HTR-8/SVneo (cell line): ENCODE measurements around the gene FGG.

Experiments used
- DNase-seq: peaks from one replicate; pipeline ENCODE4 v3.0.0; 2011; ENCODE audit warnings: low spot score, mixed read lengths; ENCODE audit not compliant: insufficient read length
- FAIRE-seq: peaks from 2 replicates; lab custom pipeline; 2011; peaks lifted over from hg19 to GRCh38; lab: Jason Lieb, UNC

FGG gene

DNA sequence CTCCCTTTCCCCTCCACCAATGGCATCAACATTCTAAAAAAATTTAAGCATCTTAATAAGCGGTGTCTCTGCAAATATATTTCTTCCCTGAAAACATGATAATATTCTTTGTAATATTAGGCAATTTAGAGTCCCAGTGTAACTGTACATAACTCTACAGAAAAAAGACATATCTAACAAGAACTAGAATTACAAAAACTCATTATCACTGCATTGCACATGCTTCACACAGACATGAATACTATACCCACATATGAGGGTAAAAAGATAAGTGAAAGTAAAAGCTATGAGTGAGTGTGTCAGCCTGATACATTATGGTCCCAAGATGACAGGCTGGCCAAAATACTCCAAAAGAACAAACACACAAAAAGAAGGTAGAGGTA lies 52.0 kb downstream of the FGG start:
- DNase-seq (no peak), FAIRE-seq (no peak)

DNA sequence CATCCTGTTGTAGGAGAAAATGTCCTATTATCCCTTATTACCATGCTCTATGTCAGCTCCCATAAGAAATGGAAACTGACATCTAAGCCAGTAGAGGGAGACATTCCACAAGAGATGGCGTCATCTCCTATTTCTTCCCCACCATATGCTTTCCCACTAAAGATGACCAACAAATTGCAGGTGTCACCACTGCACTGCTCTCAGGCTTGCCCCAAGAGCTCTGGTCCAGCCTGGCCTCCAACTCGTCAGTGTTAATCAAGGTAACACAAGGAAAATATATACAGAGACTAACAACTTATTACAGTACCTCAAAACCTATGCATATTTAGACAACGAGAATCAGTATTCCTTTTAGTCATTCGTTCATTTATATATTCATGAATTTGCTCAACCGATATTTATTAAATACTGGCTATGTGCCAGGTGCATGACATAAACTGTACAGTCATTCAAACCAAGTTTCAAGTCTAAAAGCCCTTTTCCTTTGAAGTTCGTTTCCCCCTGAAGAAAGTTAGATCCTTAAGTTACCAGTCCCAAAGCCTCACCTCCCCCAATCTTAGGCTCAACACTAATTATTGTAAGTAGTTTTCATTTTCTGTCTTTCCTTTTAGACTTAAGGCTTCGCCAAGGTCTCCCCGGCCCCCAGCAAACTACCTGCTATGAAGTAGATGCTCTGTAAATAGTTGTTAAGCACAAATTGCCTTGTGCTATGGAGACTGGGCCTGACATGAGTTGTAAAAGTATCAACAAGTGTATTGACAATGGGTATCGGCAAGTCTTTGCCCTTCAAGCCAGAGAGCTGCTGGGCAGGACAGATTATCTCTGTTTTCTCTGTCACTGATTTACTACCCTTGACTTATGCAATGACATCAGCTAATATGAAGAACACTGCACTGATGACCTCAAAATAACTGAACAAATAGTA lies 52.7 kb downstream of the FGG start:
- FAIRE-seq (no peak), DNase-seq (peak; percentile 36)

DNA sequence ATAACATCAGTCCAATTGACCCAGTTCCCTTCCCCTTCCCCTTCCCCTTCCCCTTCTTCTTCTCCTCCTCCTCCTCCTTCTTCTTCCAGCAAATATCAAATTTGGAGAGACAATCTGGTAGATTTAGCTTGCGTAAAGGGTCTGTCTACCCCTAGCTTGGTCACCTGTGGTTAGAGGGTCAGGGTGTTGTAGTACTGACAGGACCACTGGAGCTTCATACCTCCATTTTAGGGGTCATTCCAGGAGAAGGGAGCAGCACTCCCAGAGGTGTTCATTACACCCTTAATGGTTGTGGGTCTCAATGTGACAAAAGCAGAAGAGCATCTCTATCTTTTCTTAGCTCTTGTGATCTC lies 53.3 kb downstream of the FGG start:
- FAIRE-seq = peak; percentile 23
- DNase-seq = no peak
